ENCODE data around the gene RBP4.

- TF ChIP-seq NR3C1 (IDR thresholded peaks at IDR 0.05) (no peak), REST (IDR thresholded peaks at IDR 0.05) (no peak), PBX3 (IDR thresholded peaks at IDR 0.05) (no peak), CTCF (IDR thresholded peaks at IDR 0.05) (peak; percentile 71), SREBF2 (IDR thresholded peaks at IDR 0.05) (no peak), EP300 (IDR thresholded peaks at IDR 0.05) (no peak), RFX5 (IDR thresholded peaks at IDR 0.05) (no peak), NFE2L2 (conservative IDR thresholded peaks at IDR 0.05; ENCODE audit: low read length) (no peak), POLR2A (IDR thresholded peaks at IDR 0.05; ENCODE audit: low read length) (no peak), MAX (IDR thresholded peaks at IDR 0.05) (no peak), JUN (IDR thresholded peaks at IDR 0.05) (no peak), RAD21 (conservative IDR thresholded peaks at IDR 0.05 in 1 of 2, IDR thresholded peaks at IDR 0.05 in 1 of 2) (peak; percentile 69 to 81), HDAC2 (IDR thresholded peaks at IDR 0.05) (no peak), CEBPB (IDR thresholded peaks at IDR 0.05) (no peak)
Measured at GRCh38 chr10:93554760-93555432, 46.1 kb downstream of the RBP4 start.

Measured in A549 (cell line).